Common myeloid progenitor, CD34-positive (primary cell): ENCODE results near the gene BMPER.

Experiments used
- CTCF ChIA-PET: fragments of 350-600 bp; sonication (Branson Sonifier 250); formaldehyde crosslinking; loops from one replicate; lab custom pipeline; 2021; ENCODE audit warnings: antibody characterized with exemption; lab: Charles Lee
- POLR2A ChIA-PET: fragments of 350-600 bp; sonication (Branson Sonifier 250); formaldehyde crosslinking; loops from one replicate; lab custom pipeline; 2021; ENCODE audit warnings: antibody characterized with exemption; lab: Charles Lee
- DNase-seq, 3 donors: peaks; one replicate each; pipeline versions ENCODE4 v3.0.0 to v3.0.0-alpha.2; 2013
- H3K27ac ChIP-seq, 2 experiments: 1 replicate in 1 of 2; 2 replicates in 1 of 2; pipeline ENCODE4 v1.7.0; 2013; ENCODE audit warnings: inconsistent platforms in 2 of 2, low read length in 2 of 2, mild to moderate bottlenecking in 2 of 2, low read depth in 1 of 2, moderate library complexity in 1 of 2; ENCODE audit not compliant: severe bottlenecking in 2 of 2, insufficient read depth in 1 of 2, poor library complexity in 1 of 2
- H3K27me3 ChIP-seq, 5 experiments: replicated peaks in 2 of 5; 1 replicate in 3 of 5; 2 replicates in 2 of 5; pipeline versions ENCODE4 v1.6.1 to v1.7.0; 2013; ENCODE audit warnings: low read length in 4 of 5, mild to moderate bottlenecking in 2 of 5, moderate library complexity in 2 of 5, inconsistent platforms in 1 of 5; ENCODE audit not compliant: insufficient read depth in 5 of 5, control insufficient read depth in 4 of 5
- H3K36me3 ChIP-seq, 4 experiments: 1 replicate in 2 of 4; 2 replicates in 2 of 4; pipeline versions ENCODE4 v1.6.1 to v1.7.0; 2013; ENCODE audit warnings: low read length in 3 of 4, control low read depth in 1 of 4, mild to moderate bottlenecking in 1 of 4; ENCODE audit not compliant: control insufficient read depth in 4 of 4, insufficient read depth in 4 of 4
- H3K4me1 ChIP-seq, 4 experiments: 1 replicate in 3 of 4; 2 replicates in 1 of 4; pipeline versions ENCODE4 v1.6.1 to v1.7.1; 2013; ENCODE audit warnings: low read length in 3 of 4, mild to moderate bottlenecking in 3 of 4, control low read depth in 1 of 4, inconsistent platforms in 1 of 4, moderate library complexity in 1 of 4; ENCODE audit not compliant: control insufficient read depth in 4 of 4, insufficient read depth in 4 of 4; ENCODE audit errors: control extremely low read depth in 1 of 4
- H3K4me3 ChIP-seq, 7 experiments: 1 replicate in 4 of 7; 2 replicates in 3 of 7; pipeline versions ENCODE4 v1.5.1 to v1.7.0; 2013; ENCODE audit warnings: mild to moderate bottlenecking in 7 of 7, low read length in 6 of 7, moderate library complexity in 6 of 7, inconsistent platforms in 2 of 7, low read depth in 2 of 7, control low read depth in 1 of 7; ENCODE audit not compliant: insufficient read depth in 4 of 7, control insufficient read depth in 1 of 7; ENCODE audit errors: extremely low read depth in 1 of 7
- H3K9me3 ChIP-seq, 5 experiments: 1 replicate in 4 of 5; 2 replicates in 1 of 5; pipeline versions ENCODE4 v1.6.1 to v1.7.1; 2013; ENCODE audit warnings: low read length in 4 of 5, mild to moderate bottlenecking in 2 of 5, inconsistent platforms in 1 of 5, low read depth in 1 of 5, moderate library complexity in 1 of 5; ENCODE audit not compliant: control insufficient read depth in 4 of 5, insufficient read depth in 2 of 5; ENCODE audit errors: control extremely low read depth in 1 of 5
- WGBS: methylation state at CpG from one replicate; pipeline ENCODE4 v1.1.5; 2013; ENCODE audit not compliant: insufficient coverage; 5-methylcytosine and 5-hydroxymethylcytosine counted together

Gene BMPER

GRCh38 chr7:33979300-33979806 lies 74.0 kb downstream of the BMPER start:
- H3K9me3 ChIP-seq = peaks cover 0 to 2% (median 0%) of the 10 kb centered on the region in 5 experiments
- ChIA-PET POLR2A (no interaction called here), CTCF (interaction anchor here (1.8 kb wide), 1 partner anchor 8 kb away, joined by 5 read pairs; no protein-coding TSS in a partner anchor)
- H3K36me3 ChIP-seq = no peaks in the 10 kb centered on the region
- peaks cover 0 to 2% (median 0%) of the 10 kb centered on the region in 5 experiments for H3K27me3 ChIP-seq
- H3K4me1 ChIP-seq = no peaks in the 10 kb centered on the region
- H3K27ac ChIP-seq = no peak overlapping the region
- 82% methylated on average over 2 of the region's 6 CpGs for WGBS
- H3K4me3 ChIP-seq = no peak overlapping the region
- DNase-seq = no peak

GRCh38 chr7:33979807-33980355 lies 74.5 kb downstream of the BMPER start:
- H3K36me3 ChIP-seq = no peaks in the 10 kb centered on the region
- WGBS = 89% methylated on average over 4 of the region's 8 CpGs
- peaks cover 0 to 2% (median 0%) of the 10 kb centered on the region in 5 experiments for H3K27me3 ChIP-seq
- CTCF ChIA-PET = interaction anchor here (1.8 kb wide), 1 partner anchor 9 kb away, joined by 5 read pairs; no protein-coding TSS in a partner anchor
- POLR2A ChIA-PET = no interaction called here
- no peak for DNase-seq
- H3K27ac ChIP-seq = no peak overlapping the region
- H3K9me3 ChIP-seq = no peaks in the 10 kb centered on the region
- no peaks in the 10 kb centered on the region for H3K4me1 ChIP-seq
- H3K4me3 ChIP-seq = no peak overlapping the region

GRCh38 chr7:33981226-33981625 lies 75.9 kb downstream of the BMPER start:
- Histone ChIP-seq H3K4me3 (no peak overlapping the region), H3K27ac (no peak overlapping the region), H3K4me1 (no peaks in the 10 kb centered on the region), H3K9me3 (no peaks in the 10 kb centered on the region), H3K27me3 (peaks cover 0 to 2% (median 0%) of the 10 kb centered on the region in 5 experiments), H3K36me3 (no peaks in the 10 kb centered on the region)
- no peak for DNase-seq
- CTCF ChIA-PET = interaction anchor here (1.8 kb wide), 1 partner anchor 10 kb away, joined by 5 read pairs; no protein-coding TSS in a partner anchor
- POLR2A ChIA-PET = no interaction called here
- WGBS = 100% methylated on average over 2 of the region's 3 CpGs

GRCh38 chr7:33981671-33982424 lies 76.5 kb downstream of the BMPER start:
- CTCF ChIA-PET = no interaction called here
- POLR2A ChIA-PET = no interaction called here
- no peak for DNase-seq
- peaks cover 0 to 1% (median 0%) of the 10 kb centered on the region in 5 experiments for H3K9me3 ChIP-seq
- no peak overlapping the region for H3K27ac ChIP-seq
- 76% methylated on average over 3 of the region's 5 CpGs for WGBS
- H3K4me1 ChIP-seq = no peaks in the 10 kb centered on the region
- H3K4me3 ChIP-seq = no peak overlapping the region
- peaks cover 0 to 2% (median 0%) of the 10 kb centered on the region in 5 experiments for H3K27me3 ChIP-seq
- H3K36me3 ChIP-seq = no peaks in the 10 kb centered on the region

GRCh38 chr7:33982425-33982786 lies 77.1 kb downstream of the BMPER start:
- Histone ChIP-seq H3K36me3 (no peaks in the 10 kb centered on the region), H3K4me3 (no peak overlapping the region), H3K27ac (no peak overlapping the region), H3K9me3 (peaks cover 0 to 1% (median 0%) of the 10 kb centered on the region in 5 experiments), H3K4me1 (no peaks in the 10 kb centered on the region), H3K27me3 (peaks cover 0 to 2% (median 0%) of the 10 kb centered on the region in 5 experiments)
- POLR2A ChIA-PET = interaction anchor here (0.6 kb wide), 1 partner anchor 45 kb away, joined by 4 read pairs; no protein-coding TSS in a partner anchor
- CTCF ChIA-PET = interaction anchor here (0.7 kb wide), 1 partner anchor 1407 kb away, joined by 3 read pairs; no protein-coding TSS in a partner anchor
- no CpG with 5 or more reads among the region's 2 CpGs for WGBS
- DNase-seq = peak in 1 of 3 donors; percentile 1

- Histone ChIP-seq H3K27ac (no peak overlapping the region), H3K4me1 (no peaks in the 10 kb centered on the region), H3K9me3 (peaks cover 0 to 1% (median 0%) of the 10 kb centered on the region in 5 experiments), H3K4me3 (no peak overlapping the region), H3K27me3 (no peaks in the 10 kb centered on the region), H3K36me3 (no peaks in the 10 kb centered on the region)
- no peak for DNase-seq
- ChIA-PET POLR2A (no interaction called here), CTCF (no interaction called here)
- WGBS = no CpG with 5 or more reads among the region's 2 CpGs
Observed at GRCh38 chr7:33986451-33986850, 81.1 kb downstream of the BMPER start.
